ENCODE results near the gene NMUR2.

Gene NMUR2

DNA sequence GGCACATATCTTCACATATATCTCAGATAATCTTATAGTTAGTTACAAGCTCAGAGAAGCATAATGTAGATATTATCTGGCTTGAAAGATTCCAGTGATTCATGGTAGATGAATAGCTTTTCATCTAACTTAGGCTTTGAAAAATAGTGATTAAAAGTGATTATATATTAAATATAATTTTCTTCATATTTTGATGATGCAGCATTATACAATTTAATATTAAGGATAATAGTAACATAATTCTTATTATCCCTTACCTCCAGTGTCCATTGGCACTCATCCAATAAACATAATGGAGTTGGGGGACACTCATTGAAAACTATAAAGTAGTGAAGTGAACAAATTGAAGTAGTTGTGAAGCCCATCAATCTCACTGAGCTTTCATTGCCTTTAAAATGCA is 35.8 kb downstream of the NMUR2 start:
- DNase-seq (ENCODE audit: low read depth), result no peak

DNA sequence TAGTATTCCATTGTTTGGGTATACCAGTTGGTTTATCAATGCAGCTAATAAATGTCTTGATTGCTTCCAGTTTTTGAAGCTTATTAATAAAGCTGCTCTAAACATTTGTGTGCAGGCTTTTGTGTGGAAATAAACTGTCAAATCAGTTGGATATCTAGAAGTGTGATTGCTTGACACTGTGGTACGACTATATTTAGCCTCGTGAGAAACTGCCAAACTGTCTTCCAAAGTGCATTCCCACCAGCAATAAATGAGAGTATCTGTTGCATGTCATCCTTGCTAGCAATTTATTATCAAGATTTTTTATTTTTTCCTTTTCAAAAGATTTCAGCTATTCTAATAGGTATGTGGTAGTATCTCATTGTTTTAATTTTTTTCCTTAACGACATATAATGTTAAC is 37.5 kb downstream of the NMUR2 start:
- no peak for DNase-seq (ENCODE audit: low read depth)

DNA sequence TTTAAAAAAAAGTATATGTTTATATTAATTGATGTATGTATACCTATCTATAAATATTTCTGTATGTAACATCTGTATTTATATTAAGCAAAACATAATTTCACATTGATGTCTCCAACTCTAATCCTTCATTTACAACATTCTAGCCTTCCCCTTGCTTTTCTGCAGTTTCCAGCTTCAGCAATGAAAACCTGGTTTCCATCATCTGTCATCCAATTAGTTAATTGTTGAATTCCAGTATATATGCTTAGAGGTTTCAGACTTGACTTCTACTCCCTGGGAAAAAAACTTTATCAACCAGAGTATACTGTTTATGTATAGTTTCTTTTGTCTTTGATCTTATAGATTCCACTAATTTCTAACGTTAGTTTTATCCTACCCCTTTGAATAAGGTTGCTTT is 38.4 kb downstream of the NMUR2 start:
- DNase-seq (ENCODE audit: low read depth), result no peak

DNA sequence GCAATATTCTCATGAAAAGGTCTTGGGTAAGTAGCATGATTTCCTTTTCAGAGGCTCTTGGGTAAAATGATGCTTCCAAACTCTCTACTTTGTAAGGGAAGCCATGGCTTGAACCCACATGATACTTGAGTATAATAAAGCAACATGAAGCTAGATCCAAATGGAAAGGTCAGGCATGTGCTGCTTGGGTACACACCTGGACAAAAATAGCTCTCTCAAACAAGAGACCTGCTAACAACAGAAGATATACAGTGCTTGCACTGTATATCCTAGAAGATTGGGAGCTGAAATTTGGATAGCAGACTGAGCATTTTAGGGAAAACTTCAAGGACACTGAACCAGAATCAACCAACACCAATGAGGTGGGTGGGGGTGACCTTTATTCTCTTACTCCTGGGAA is 40.2 kb downstream of the NMUR2 start:
- DNase-seq (ENCODE audit: low read depth), result no peak

DNA sequence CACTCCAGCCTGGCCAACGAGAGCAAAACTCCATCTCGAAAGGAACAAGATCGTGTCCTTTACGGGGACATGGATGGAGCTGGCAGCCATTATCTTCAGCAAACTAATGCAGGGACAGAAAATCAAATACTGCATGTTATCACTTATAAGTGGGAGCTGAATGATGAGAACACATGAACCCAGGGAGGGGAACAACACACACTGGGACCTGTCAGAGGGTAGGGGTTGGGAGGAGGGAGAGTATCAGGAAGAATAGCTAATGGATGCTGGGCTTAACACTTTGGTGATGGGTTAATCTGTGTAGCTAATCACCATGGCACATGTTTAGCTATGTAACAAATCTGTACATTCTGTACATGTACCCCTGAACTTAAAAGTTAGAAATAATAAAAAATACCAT is 40.9 kb downstream of the NMUR2 start:
- DNase-seq (ENCODE audit: low read depth), result no peak

DNA sequence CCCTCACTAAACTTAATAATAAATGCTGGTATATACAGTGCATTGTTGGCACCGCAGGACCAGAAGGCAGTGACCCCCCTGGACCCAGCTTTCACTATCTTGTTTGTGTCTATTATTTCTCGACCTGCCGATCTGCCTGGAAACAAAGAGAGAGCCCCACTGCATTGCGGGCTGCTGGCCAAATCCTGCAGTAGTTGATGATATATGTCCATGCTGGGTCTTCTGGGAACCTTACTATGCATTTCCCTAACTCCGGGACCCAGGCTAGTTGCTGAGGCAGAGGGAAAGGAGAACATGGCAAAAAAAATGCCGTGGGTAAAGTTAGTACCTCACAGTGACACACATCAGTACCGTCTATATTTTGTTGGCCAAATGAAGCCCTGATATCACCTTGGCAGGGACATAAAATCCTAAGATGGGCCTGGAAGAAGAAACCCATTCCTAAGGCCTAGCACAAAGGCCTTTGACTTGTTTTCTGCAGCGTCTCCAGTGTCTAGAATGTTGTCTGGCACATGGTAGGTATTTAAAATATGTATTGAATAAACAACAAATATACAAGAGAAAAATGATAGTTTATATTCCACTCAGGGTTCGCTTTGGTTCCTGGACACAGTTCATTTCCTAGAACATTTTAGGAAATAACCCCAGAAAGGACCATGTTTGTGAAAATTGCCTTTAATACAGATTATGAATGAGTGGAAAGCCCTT is 46.1 kb downstream of the NMUR2 start:
- DNase-seq (ENCODE audit: low read depth), result no peak

DNA sequence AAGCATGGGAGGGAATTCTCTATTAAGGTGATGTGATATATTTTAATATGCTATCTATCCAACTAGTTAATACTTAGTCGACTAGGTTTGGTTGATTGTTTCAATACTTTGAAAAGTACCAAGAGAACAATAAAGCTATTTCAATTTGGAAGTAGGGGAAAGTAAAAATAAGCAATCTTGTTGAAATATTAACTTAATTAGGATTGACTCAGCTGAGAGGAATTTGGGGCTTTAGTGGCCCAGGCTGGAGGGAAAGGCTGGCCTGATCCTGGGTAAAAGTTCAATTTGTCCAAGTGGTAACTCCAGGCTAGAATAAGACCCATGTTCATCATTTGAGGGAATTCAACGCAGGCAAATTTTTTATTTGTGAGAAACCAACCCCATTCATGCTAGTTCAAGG is 48.6 kb downstream of the NMUR2 start:
- no peak for DNase-seq (ENCODE audit: low read depth)

DNA sequence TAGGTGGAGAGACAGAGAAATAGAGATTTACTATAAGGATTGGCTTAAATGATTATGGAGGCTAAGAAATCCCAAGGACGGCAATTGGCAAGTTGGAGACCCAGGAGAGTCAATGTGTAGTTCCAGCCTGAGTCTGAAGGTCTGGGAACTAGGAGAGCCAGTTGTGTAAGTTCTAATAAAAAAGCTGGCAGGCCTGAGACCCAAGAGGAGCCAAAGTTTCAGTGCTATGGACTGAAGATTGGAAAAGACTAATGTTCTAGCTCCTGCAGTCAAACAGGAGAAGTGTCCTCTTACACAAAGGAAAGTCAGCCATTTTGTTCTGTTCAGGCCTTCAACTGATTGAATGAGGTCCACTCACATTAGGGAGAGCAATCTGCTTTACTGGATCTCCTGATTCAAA is 50.0 kb downstream of the NMUR2 start:
- DNase-seq (ENCODE audit: low read depth), result no peak

DNA sequence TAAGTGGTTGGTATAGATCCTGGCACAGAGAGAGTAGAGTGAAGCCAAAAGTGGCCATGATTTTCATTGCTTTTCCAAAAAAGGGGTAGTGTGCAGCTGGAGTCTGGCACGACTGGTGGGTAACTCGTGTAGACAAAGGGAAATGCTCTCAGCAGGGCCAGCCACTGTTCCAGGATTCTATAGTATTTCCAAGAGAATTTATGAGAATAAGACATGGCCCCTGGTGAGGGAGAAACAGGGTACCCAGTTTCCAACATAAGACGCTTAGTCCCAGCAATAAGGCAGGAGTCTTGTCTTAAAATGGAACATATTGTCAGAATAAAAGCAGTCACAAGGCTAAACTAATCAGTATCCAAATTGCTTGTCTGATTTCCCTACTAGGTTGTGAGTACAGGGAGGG is 52.1 kb downstream of the NMUR2 start:
- DNase-seq (ENCODE audit: low read depth), result no peak

DNA sequence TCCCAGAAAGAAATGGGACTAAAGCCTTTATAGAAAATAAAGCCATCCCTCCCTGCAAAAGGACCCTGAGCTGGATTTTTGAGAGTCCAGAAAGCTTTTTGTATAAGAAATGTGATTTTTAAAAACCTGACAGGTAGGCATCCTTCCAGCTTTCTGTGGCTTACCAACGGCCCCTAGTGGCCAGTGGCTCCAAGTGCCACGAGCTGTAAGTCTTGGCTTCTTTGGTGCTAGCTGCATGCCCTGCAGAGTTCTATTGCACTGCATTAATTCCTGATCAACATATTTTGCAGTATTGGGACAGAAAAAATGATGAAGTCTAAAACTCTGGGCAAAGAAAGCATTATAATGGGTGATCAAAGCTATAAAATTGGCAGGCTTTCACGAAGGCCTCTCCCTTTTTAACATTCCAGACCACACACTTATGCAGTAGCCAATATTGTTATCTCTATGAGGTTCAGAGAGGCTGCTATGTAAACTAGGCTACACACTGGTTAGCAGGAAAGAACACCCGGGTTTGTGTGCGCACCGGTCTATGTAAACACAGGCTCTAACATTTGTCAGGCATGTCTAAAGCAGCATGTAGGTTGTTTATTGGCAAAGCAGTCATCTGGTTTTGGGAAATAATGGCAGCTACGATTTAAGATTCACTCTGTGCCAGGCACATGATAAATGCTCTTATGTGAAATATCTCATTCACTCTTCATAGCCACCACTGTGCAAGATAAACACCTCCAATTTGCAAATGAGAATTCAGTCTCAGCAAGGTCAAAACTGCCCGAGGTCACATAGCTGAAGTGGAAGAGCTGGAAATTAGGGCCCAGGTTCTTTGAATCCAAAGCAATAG is 55.2 kb downstream of the NMUR2 start:
- DNase-seq (ENCODE audit: low read depth), result no peak

Measured in fibroblast of the conjunctiva (primary cell).